Lung (tissue), 12 donors: ENCODE measurements around the gene USP24. TPM values are rescaled to one million over a fixed set of nuclear protein-coding genes. Genes with fewer than 3 reads are reported as not detected.
A peak's percentile ranks its signal among the peaks of the same experiment; 100 is the strongest.

Source experiments
- ATAC-seq: fragments of 200-7000 bp; cut with Tn5 transposase; one replicate; pipeline ENCODE4 v1.9.1; 2020; ENCODE audit warnings: moderate number of reproducible peaks; ENCODE audit not compliant: insufficient read depth, low FRiP score
- DNase-seq, 3 donors: peaks; one replicate each; pipeline ENCODE4 v3.0.0-alpha.2; 2013 to 2017
- H3K27ac ChIP-seq, 2 donors: one replicate each; pipeline ENCODE4 v1.5.1; 2013; ENCODE audit warnings: mild to moderate bottlenecking in 2 of 2, moderate library complexity in 2 of 2, control low read depth in 1 of 2, inconsistent platforms in 1 of 2, low read depth in 1 of 2, low read length in 1 of 2
- H3K27me3 ChIP-seq, 3 donors: one replicate each; pipeline ENCODE4 v1.5.1; 2013; ENCODE audit warnings: low read length in 2 of 3; ENCODE audit not compliant: control insufficient read depth in 3 of 3, insufficient read depth in 3 of 3
- H3K36me3 ChIP-seq, 4 donors: one replicate each; pipeline ENCODE4 v1.5.1; 2013; ENCODE audit warnings: low read length in 4 of 4, mild to moderate bottlenecking in 1 of 4, moderate library complexity in 1 of 4; ENCODE audit not compliant: control insufficient read depth in 4 of 4, insufficient read depth in 4 of 4
- H3K4me1 ChIP-seq, 5 donors: one replicate each; pipeline ENCODE4 v1.5.1; 2013; ENCODE audit warnings: low read length in 5 of 5, mild to moderate bottlenecking in 2 of 5, moderate library complexity in 1 of 5; ENCODE audit not compliant: control insufficient read depth in 5 of 5, insufficient read depth in 5 of 5
- H3K4me3 ChIP-seq: one replicate; pipeline ENCODE4 v1.5.1; 2013; ENCODE audit warnings: mild to moderate bottlenecking, control low read depth, moderate library complexity
- H3K9ac ChIP-seq, 2 donors: one replicate each; pipeline ENCODE4 v1.5.1; 2013; ENCODE audit warnings: low read length in 2 of 2, control low read depth in 1 of 2; ENCODE audit not compliant: insufficient read depth in 1 of 2
- H3K9me3 ChIP-seq, 4 donors: one replicate each; pipeline ENCODE4 v1.5.1; 2013; ENCODE audit warnings: low read length in 3 of 4, mild to moderate bottlenecking in 1 of 4, moderate library complexity in 1 of 4; ENCODE audit not compliant: control insufficient read depth in 4 of 4, insufficient read depth in 3 of 4
- CTCF ChIP-seq: IDR thresholded peaks from 2 replicates; pipeline ENCODE4 v1.5.1; 2012; ENCODE audit warnings: mild to moderate bottlenecking; ENCODE audit errors: control extremely low read depth, extremely low read depth
- WGBS, 2 donors: extraction: QIAGEN DNeasy Blood & Tissue Kit; methylation state at CpG; one replicate each; pipeline ENCODE4 v1.1.7; 2013; 5-methylcytosine and 5-hydroxymethylcytosine counted together
- polyA plus RNA-seq, 2 donors: library from polyadenylated mRNA; stranded (reverse); fragments of 200-250 nt; gene quantifications; one replicate each; pipeline ENCODE4 v1.2.1, GENCODE V29; 2013
- total RNA-seq, 2 donors: library from RNA; depleted of rRNA in 1 of 2; stranded (reverse); fragments of >200 nt in 1 of 2; gene quantifications; one replicate each; pipeline ENCODE4 v1.2.1, GENCODE V29; 2014 to 2021
- donor health status: control.
- donor health status: control.
- donor health status: Bipolar disorder and iron deficiency.
- donor health status: healthy.
- donor health status: DM: yes; HTN: yes; CAD: no.

USP24 gene
- total and polyA plus RNA-seq, 4 donors: 7.8 to 77.8 (median 23.6) TPM

DNA sequence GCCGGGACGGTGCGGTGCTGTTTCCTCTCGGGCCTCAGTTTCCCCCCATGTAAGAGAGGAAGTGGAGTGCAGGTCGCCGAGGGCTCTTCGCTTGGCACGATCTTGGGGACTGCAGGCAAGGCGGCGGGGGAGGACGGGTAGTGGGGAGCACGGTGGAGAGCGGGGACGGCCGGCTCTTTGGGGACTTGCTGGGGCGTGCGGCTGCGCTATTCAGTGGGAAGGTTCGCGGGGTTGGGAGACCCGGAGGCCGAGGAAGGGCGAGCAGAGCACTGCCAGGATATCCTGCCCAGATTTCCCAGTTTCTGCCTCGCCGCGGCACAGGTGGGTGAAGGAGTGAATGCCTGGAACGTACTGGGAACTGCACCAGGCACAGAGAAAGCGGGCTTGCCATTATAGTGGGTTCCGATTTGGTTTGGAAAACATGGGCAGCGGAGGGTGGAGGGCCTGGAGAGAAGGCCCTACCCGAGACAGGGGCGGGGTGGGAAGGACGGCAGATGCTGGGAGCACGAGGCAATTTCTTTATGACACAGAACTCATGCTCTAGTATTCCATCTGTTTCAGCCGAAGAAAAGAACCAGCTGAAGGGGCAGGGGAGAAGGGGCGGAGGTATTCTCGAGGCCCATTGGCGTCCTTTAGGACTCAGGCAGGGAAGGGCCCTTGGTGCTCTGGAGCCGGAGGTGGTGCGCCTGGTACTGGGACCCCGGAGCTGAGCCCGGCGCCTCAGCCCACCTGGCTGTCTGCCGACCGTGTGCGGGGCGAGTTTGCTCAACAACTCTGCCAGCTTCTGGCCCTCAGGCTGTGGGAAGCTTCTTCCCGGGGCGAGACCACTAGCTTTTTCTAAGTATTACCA, 174.9 kb downstream of the USP24 start:
- Histone ChIP-seq H3K9ac (no peak overlapping the region), H3K27me3 (peaks cover 0 to 53% (median 44%) of the 10 kb centered on the region in 3 donors), H3K27ac (peak overlapping the region in 1 of 2 donors; percentile 68), H3K4me1 (peaks cover 0 to 20% (median 0%) of the 10 kb centered on the region in 5 donors), H3K4me3 (peak overlapping the region; percentile 20), H3K36me3 (no peaks in the 10 kb centered on the region), H3K9me3 (no peaks in the 10 kb centered on the region)
- ATAC-seq (peak; percentile 7), DNase-seq (peak in 1 of 3 donors; percentile 29)
- no peak for TF ChIP-seq CTCF
- WGBS, 2 donors: 12 to 22% methylated on average over 47 to 49 of the region's 49 CpGs

- H3K27me3 ChIP-seq: peaks cover 0 to 56% (median 44%) of the 10 kb centered on the region in 3 donors
- no peaks in the 10 kb centered on the region for H3K36me3 ChIP-seq
- no peak for TF ChIP-seq CTCF
- H3K9ac ChIP-seq: no peak within 1 kb of the TSS
- H3K9me3 ChIP-seq: no peaks in the 10 kb centered on the region
- H3K4me1 ChIP-seq: peaks cover 0 to 20% (median 0%) of the 10 kb centered on the region in 5 donors
- DNase-seq: peak; percentile 58 to 67 (median 66)
- peak; percentile 64 for ATAC-seq
- peak within 1 kb of the TSS in 1 of 2 donors; percentile 68 for H3K27ac ChIP-seq
- H3K4me3 ChIP-seq: peak within 1 kb of the TSS; percentile 20
- WGBS, 2 donors: 2 to 3% methylated on average over 67 of the region's 67 CpGs
Observed at GRCh38 chr1:55039342-55040082, 175.7 kb downstream of the USP24 start, which contains the start of gene PCSK9. Gene PCSK9 (plus strand): TSS chr1:55039548. CDS start chr1:55039838, 290 bp downstream.

DNA sequence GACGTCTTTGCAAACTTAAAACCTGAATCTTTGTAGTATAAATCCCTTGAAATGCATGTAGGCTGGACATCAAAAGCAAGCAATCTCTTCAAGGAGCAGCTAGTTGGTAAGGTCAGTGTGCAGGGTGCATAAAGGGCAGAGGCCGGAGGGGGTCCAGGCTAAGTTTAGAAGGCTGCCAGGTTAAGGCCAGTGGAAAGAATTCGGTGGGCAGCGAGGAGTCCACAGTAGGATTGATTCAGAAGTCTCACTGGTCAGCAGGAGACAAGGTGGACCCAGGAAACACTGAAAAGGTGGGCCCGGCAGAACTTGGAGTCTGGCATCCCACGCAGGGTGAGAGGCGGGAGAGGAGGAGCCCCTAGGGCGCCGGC, 176.2 kb downstream of the USP24 start:
- no peak for DNase-seq
- Histone ChIP-seq H3K4me3 (no peak overlapping the region), H3K9me3 (no peaks in the 10 kb centered on the region), H3K27ac (no peak overlapping the region), H3K27me3 (peaks cover 0 to 56% (median 44%) of the 10 kb centered on the region in 3 donors), H3K36me3 (no peaks in the 10 kb centered on the region), H3K4me1 (peaks cover 0 to 20% (median 0%) of the 10 kb centered on the region in 5 donors), H3K9ac (no peak overlapping the region)
- no peak for ATAC-seq
- WGBS, 2 donors: 34 to 39% methylated on average over 9 of the region's 9 CpGs
- TF ChIP-seq CTCF: no peak
